Measurements from ENCODE around the gene CTPS1.

CTPS1 gene

GRCh38 chr1:40985875-40986274, 6.4 kb downstream of the CTPS1 start:
- peaks cover 97% of the 10 kb centered on the region for H3K36me3 ChIP-seq (ENCODE audit: insufficient read depth, low read length)
- H3K4me2 ChIP-seq (ENCODE audit: insufficient read depth, low read length): no peak overlapping the region
- H4K20me1 ChIP-seq (ENCODE audit: insufficient read depth, low read length): peaks cover 69% of the 10 kb centered on the region; the same call in 1 of the 2 replicates
- no peaks in the 10 kb centered on the region for H3K9me3 ChIP-seq (ENCODE audit: insufficient read depth, low read length, severe bottlenecking)
- ATAC-seq (ENCODE audit: insufficient read depth, low read depth): no peak
- TF ChIP-seq, protein P1, sequence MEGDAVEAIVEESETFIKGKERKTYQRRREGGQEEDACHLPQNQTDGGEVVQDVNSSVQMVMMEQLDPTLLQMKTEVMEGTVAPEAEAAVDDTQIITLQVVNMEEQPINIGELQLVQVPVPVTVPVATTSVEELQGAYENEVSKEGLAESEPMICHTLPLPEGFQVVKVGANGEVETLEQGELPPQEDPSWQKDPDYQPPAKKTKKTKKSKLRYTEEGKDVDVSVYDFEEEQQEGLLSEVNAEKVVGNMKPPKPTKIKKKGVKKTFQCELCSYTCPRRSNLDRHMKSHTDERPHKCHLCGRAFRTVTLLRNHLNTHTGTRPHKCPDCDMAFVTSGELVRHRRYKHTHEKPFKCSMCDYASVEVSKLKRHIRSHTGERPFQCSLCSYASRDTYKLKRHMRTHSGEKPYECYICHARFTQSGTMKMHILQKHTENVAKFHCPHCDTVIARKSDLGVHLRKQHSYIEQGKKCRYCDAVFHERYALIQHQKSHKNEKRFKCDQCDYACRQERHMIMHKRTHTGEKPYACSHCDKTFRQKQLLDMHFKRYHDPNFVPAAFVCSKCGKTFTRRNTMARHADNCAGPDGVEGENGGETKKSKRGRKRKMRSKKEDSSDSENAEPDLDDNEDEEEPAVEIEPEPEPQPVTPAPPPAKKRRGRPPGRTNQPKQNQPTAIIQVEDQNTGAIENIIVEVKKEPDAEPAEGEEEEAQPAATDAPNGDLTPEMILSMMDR (IDR thresholded peaks at IDR 0.05; ENCODE audit: borderline replicate concordance, extremely low read depth, low read length, poor library complexity, severe bottlenecking): no peak
- no peak for TF ChIP-seq EZH2 (IDR thresholded peaks at IDR 0.05; ENCODE audit: borderline replicate concordance, low read depth, low read length, severe bottlenecking)
- DNase-seq: no peak
- H3K79me2 ChIP-seq (ENCODE audit: insufficient read depth, low read length): peaks cover 86% of the 10 kb centered on the region
- H3K9ac ChIP-seq (ENCODE audit: low read depth, low read length): no peak overlapping the region
- H3K4me3 ChIP-seq (ENCODE audit: low read depth in 1 of 2, low read length in 2 of 2): no peak overlapping the region
- no peaks in the 10 kb centered on the region for H3K27me3 ChIP-seq (ENCODE audit: insufficient read depth, low read length, poor library complexity)
- no peak overlapping the region for H3K27ac ChIP-seq (ENCODE audit: low read length)
- H3K4me1 ChIP-seq (ENCODE audit: insufficient read depth, low read length): peaks cover 20% of the 10 kb centered on the region
- no peak overlapping the region for H2AFZ ChIP-seq (ENCODE audit: low read depth, low read length)

GRCh38 chr1:40986328-40986783, 6.9 kb downstream of the CTPS1 start:
- Histone ChIP-seq H3K27me3 (ENCODE audit: insufficient read depth, low read length, poor library complexity) (no peaks in the 10 kb centered on the region), H3K9me3 (ENCODE audit: insufficient read depth, low read length, severe bottlenecking) (no peaks in the 10 kb centered on the region), H3K36me3 (ENCODE audit: insufficient read depth, low read length) (peaks cover 98% of the 10 kb centered on the region), H3K9ac (ENCODE audit: low read depth, low read length) (no peak overlapping the region), H3K4me3 (ENCODE audit: low read depth in 1 of 2, low read length in 2 of 2) (no peak overlapping the region), H3K4me2 (ENCODE audit: insufficient read depth, low read length) (no peak overlapping the region), H3K79me2 (ENCODE audit: insufficient read depth, low read length) (peaks cover 84% of the 10 kb centered on the region), H3K4me1 (ENCODE audit: insufficient read depth, low read length) (peaks cover 15% of the 10 kb centered on the region), H2AFZ (ENCODE audit: low read depth, low read length) (no peak overlapping the region), H3K27ac (ENCODE audit: low read length) (no peak overlapping the region), H4K20me1 (ENCODE audit: insufficient read depth, low read length) (peaks cover 64% of the 10 kb centered on the region; the same call in 1 of the 2 replicates)
- DNase-seq (no peak), ATAC-seq (ENCODE audit: insufficient read depth, low read depth) (no peak)
- TF ChIP-seq, protein P1 (IDR thresholded peaks at IDR 0.05; ENCODE audit: borderline replicate concordance, extremely low read depth, low read length, poor library complexity, severe bottlenecking): no peak
- no peak for TF ChIP-seq EZH2 (IDR thresholded peaks at IDR 0.05; ENCODE audit: borderline replicate concordance, low read depth, low read length, severe bottlenecking)

- H3K4me2 ChIP-seq (ENCODE audit: insufficient read depth, low read length): no peak overlapping the region
- no peak overlapping the region for H3K27ac ChIP-seq (ENCODE audit: low read length)
- peaks cover 98% of the 10 kb centered on the region for H3K36me3 ChIP-seq (ENCODE audit: insufficient read depth, low read length)
- H3K4me1 ChIP-seq (ENCODE audit: insufficient read depth, low read length): peaks cover 9% of the 10 kb centered on the region
- TF ChIP-seq, protein P1 (IDR thresholded peaks at IDR 0.05; ENCODE audit: borderline replicate concordance, extremely low read depth, low read length, poor library complexity, severe bottlenecking): no peak
- TF ChIP-seq EZH2 (IDR thresholded peaks at IDR 0.05; ENCODE audit: borderline replicate concordance, low read depth, low read length, severe bottlenecking): no peak
- H3K9ac ChIP-seq (ENCODE audit: low read depth, low read length): no peak overlapping the region
- peaks cover 59% of the 10 kb centered on the region; the same call in 1 of the 2 replicates for H4K20me1 ChIP-seq (ENCODE audit: insufficient read depth, low read length)
- no peak overlapping the region for H2AFZ ChIP-seq (ENCODE audit: low read depth, low read length)
- no peaks in the 10 kb centered on the region for H3K9me3 ChIP-seq (ENCODE audit: insufficient read depth, low read length, severe bottlenecking)
- H3K27me3 ChIP-seq (ENCODE audit: insufficient read depth, low read length, poor library complexity): no peaks in the 10 kb centered on the region
- peaks cover 84% of the 10 kb centered on the region for H3K79me2 ChIP-seq (ENCODE audit: insufficient read depth, low read length)
- DNase-seq (no peak), ATAC-seq (ENCODE audit: insufficient read depth, low read depth) (no peak)
- no peak overlapping the region for H3K4me3 ChIP-seq (ENCODE audit: low read depth in 1 of 2, low read length in 2 of 2)
Observed at GRCh38 chr1:40986956-40987355, 7.5 kb downstream of the CTPS1 start.
